Neural progenitor cell (in vitro differentiated cells): ENCODE data around the gene SDHA. TPM values are rescaled to one million over a fixed set of nuclear protein-coding genes. Genes with fewer than 3 reads are reported as not detected.
"Not testable (repeated sequence)": the region's sequence is repeated elsewhere in the genome, so short reads cannot be mapped to it uniquely, and the experiment has no call there.

Experiments used
- DNase-seq: peaks from one replicate; pipeline ENCODE4 v3.0.0-alpha.2; 2016; ENCODE audit warnings: low spot score
- H2AFZ ChIP-seq: fragments of 200-600 bp; sonication (generic); replicated peaks from 2 replicates; pipeline ENCODE4 v1.6.1; 2016; ENCODE audit warnings: antibody characterized with exemption
- H3F3A ChIP-seq: fragments of 200-600 bp; sonication (generic); 2 replicates; pipeline ENCODE4 v1.6.1; 2016; ENCODE audit warnings: antibody characterized with exemption, low read depth
- H3K27ac ChIP-seq: fragments of 200-600 bp; sonication (generic); 2 replicates; pipeline ENCODE4 v1.5.1; 2016; ENCODE audit warnings: mild to moderate bottlenecking
- H3K27me3 ChIP-seq: fragments of 200-600 bp; sonication (generic); 2 replicates; pipeline ENCODE4 v1.6.1; 2016; ENCODE audit warnings: mild to moderate bottlenecking, moderate library complexity
- H3K36me3 ChIP-seq: fragments of 200-600 bp; sonication (generic); 2 replicates; pipeline ENCODE4 v1.5.1; 2016
- H3K4me1 ChIP-seq: fragments of 200-600 bp; sonication (generic); 2 replicates; pipeline ENCODE4 v1.6.1; 2016; ENCODE audit warnings: mixed run types
- H3K4me2 ChIP-seq: fragments of 200-600 bp; sonication (generic); 2 replicates; pipeline ENCODE4 v1.6.1; 2016
- H3K4me3 ChIP-seq: fragments of 200-600 bp; sonication (generic); 2 replicates; pipeline ENCODE4 v1.5.1; 2016
- H3K79me2 ChIP-seq: fragments of 200-600 bp; sonication (generic); 2 replicates; pipeline ENCODE4 v1.6.1; 2016; ENCODE audit warnings: low read depth
- H3K9ac ChIP-seq: fragments of 200-600 bp; sonication (generic); 2 replicates; pipeline ENCODE4 v1.6.1; 2016
- H3K9me3 ChIP-seq: fragments of 200-600 bp; sonication (generic); 2 replicates; pipeline ENCODE4 v1.5.1; 2016; ENCODE audit warnings: low read depth
- H4K20me1 ChIP-seq: fragments of 200-600 bp; sonication (generic); 2 replicates; pipeline ENCODE4 v1.6.1; 2016; ENCODE audit warnings: low read depth
- H3K27ac Mint-ChIP-seq: 3 replicates; pipeline ENCODE4 v1.8.0; 2021; ENCODE audit warnings: mixed read lengths
- H3K27me3 Mint-ChIP-seq: 2 replicates; pipeline ENCODE4 v1.8.0; 2022; ENCODE audit warnings: low read depth, mild to moderate bottlenecking, inconsistent platforms, moderate library complexity, mixed read lengths; ENCODE audit not compliant: insufficient read depth
- H3K36me3 Mint-ChIP-seq: 3 replicates; pipeline ENCODE4 v1.8.0; 2021; ENCODE audit warnings: mixed read lengths
- H3K4me1 Mint-ChIP-seq: 3 replicates; pipeline ENCODE4 v1.8.0; 2021; ENCODE audit warnings: mixed read lengths
- H3K4me3 Mint-ChIP-seq: 3 replicates; pipeline ENCODE4 v1.8.0; 2021; ENCODE audit warnings: mild to moderate bottlenecking, moderate library complexity, mixed read lengths
- H3K9me3 Mint-ChIP-seq: 3 replicates; pipeline ENCODE4 v1.8.0; 2020; ENCODE audit warnings: mixed read lengths
- EZH2 ChIP-seq: fragments of 200-600 bp; sonication (generic); IDR thresholded peaks from 2 replicates; pipeline ENCODE4 v1.6.1; 2017; ENCODE audit warnings: antibody characterized with exemption, mild to moderate bottlenecking, moderate library complexity
- EZH2phosphoT487 ChIP-seq: fragments of 200-600 bp; sonication (generic); IDR thresholded peaks from 2 replicates; pipeline ENCODE4 v1.6.1; 2017; ENCODE audit warnings: antibody characterized with exemption
- total RNA-seq: library from RNA; depleted of rRNA; stranded (reverse); fragments of >200 nt; gene quantifications from 2 replicates; pipeline ENCODE4 v1.2.3, GENCODE V29; 2015; ENCODE audit warnings: low replicate concordance
- TF ChIP-seq, protein P1 (sequence below): fragments of 200-600 bp; sonication (generic); IDR thresholded peaks from 2 replicates; pipeline ENCODE4 v1.5.1; 2017; ENCODE audit warnings: antibody characterized with exemption, mild to moderate bottlenecking

The SDHA gene
- total RNA-seq, 1 donor from 2014 or later, result 47.1 TPM

GRCh38 chr5:206927-207536, 11.1 kb upstream of the SDHA start:
- no peak for DNase-seq
- Histone ChIP-seq H3K27me3 (no peaks in the 10 kb centered on the region), H3K4me2 (no peak overlapping the region), H3K9ac (no peak overlapping the region), H3K4me1 (no peaks in the 10 kb centered on the region), H3K9me3 (no peaks in the 10 kb centered on the region), H3F3A (no peaks in the 10 kb centered on the region), H4K20me1 (peaks cover 47% of the 10 kb centered on the region), H3K27ac (no peak overlapping the region), H3K4me3 (no peak overlapping the region), H2AFZ (no peak overlapping the region), H3K36me3 (no peaks in the 10 kb centered on the region), H3K79me2 (peaks cover 42% of the 10 kb centered on the region)
- no peak overlapping the region for H3K4me3 Mint-ChIP-seq
- no peak for TF ChIP-seq EZH2phosphoT487
- no peak overlapping the region for H3K27ac Mint-ChIP-seq
- peaks cover 24% of the 10 kb centered on the region for H3K4me1 Mint-ChIP-seq
- no peaks in the 10 kb centered on the region for H3K9me3 Mint-ChIP-seq
- H3K27me3 Mint-ChIP-seq, result peaks cover 7% of the 10 kb centered on the region
- H3K36me3 Mint-ChIP-seq, result peaks cover 25% of the 10 kb centered on the region

- H3F3A ChIP-seq, result no peaks in the 10 kb centered on the region
- DNase-seq, result no peak
- peaks cover 24% of the 10 kb centered on the region for H3K36me3 Mint-ChIP-seq
Measured at GRCh38 chr5:207599-207998, 10.5 kb upstream of the SDHA start.

DNA sequence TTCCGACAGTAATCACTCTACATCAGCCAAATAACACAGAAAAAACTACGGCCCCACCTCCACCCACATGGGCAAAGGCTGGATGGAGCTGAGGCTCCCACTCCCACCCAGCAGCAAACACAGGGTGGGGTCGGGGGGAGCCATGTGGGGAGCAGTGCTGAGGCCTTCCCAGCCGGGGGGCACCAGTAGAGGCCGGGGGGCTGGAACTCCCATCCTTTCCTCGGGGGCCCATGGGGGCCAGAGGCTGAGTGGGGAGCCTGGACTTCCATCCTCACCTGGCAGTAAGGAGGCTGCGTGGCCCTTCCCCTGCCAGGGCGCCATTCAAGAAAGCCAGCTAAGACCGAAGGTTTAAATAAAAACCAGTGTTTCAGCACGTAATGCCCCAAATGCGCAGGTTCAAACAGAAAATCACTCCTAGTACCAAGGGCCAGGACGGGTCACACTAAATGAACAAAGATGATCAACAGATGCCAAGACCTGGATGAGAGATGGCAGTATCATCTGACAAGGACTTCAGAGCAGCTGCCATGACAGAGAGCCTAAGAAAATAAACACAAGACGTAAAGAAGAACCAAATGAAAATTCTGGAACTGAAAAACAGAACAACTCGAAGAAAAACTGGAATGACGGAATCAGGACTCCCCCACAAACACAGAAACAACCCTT, 9.5 kb upstream of the SDHA start:
- Histone ChIP-seq H4K20me1 (peaks cover 47% of the 10 kb centered on the region), H3K4me3 (no peak overlapping the region), H3K27ac (no peak overlapping the region), H3K4me2 (no peak overlapping the region), H3K27me3 (no peaks in the 10 kb centered on the region), H2AFZ (no peak overlapping the region), H3F3A (no peaks in the 10 kb centered on the region), H3K36me3 (no peaks in the 10 kb centered on the region), H3K9me3 (no peaks in the 10 kb centered on the region), H3K9ac (no peak overlapping the region), H3K79me2 (peaks cover 46% of the 10 kb centered on the region), H3K4me1 (no peaks in the 10 kb centered on the region)
- Mint-ChIP-seq H3K9me3 (no peaks in the 10 kb centered on the region), H3K4me1 (peaks cover 20% of the 10 kb centered on the region), H3K36me3 (peaks cover 23% of the 10 kb centered on the region), H3K4me3 (no peak overlapping the region), H3K27me3 (peaks cover 2% of the 10 kb centered on the region), H3K27ac (no peak overlapping the region)
- no peak for DNase-seq
- TF ChIP-seq EZH2phosphoT487, result no peak

More at GRCh38 chr5:207599-207998, 10.5 kb upstream of the SDHA start:
- Mint-ChIP-seq H3K4me3 (no peak overlapping the region), H3K27ac (no peak overlapping the region), H3K27me3 (peaks cover 6% of the 10 kb centered on the region), H3K9me3 (no peaks in the 10 kb centered on the region), H3K4me1 (peaks cover 21% of the 10 kb centered on the region)
- no peak overlapping the region for H3K27ac ChIP-seq
- H3K9ac ChIP-seq, result no peak overlapping the region
- H3K4me1 ChIP-seq, result no peaks in the 10 kb centered on the region
- H3K27me3 ChIP-seq, result no peaks in the 10 kb centered on the region
- H4K20me1 ChIP-seq, result peaks cover 43% of the 10 kb centered on the region
- no peak overlapping the region for H3K4me2 ChIP-seq
- no peak overlapping the region for H2AFZ ChIP-seq
- no peaks in the 10 kb centered on the region for H3K36me3 ChIP-seq
- H3K4me3 ChIP-seq, result no peak overlapping the region
- peaks cover 42% of the 10 kb centered on the region for H3K79me2 ChIP-seq
- no peaks in the 10 kb centered on the region for H3K9me3 ChIP-seq
- TF ChIP-seq, protein P1, sequence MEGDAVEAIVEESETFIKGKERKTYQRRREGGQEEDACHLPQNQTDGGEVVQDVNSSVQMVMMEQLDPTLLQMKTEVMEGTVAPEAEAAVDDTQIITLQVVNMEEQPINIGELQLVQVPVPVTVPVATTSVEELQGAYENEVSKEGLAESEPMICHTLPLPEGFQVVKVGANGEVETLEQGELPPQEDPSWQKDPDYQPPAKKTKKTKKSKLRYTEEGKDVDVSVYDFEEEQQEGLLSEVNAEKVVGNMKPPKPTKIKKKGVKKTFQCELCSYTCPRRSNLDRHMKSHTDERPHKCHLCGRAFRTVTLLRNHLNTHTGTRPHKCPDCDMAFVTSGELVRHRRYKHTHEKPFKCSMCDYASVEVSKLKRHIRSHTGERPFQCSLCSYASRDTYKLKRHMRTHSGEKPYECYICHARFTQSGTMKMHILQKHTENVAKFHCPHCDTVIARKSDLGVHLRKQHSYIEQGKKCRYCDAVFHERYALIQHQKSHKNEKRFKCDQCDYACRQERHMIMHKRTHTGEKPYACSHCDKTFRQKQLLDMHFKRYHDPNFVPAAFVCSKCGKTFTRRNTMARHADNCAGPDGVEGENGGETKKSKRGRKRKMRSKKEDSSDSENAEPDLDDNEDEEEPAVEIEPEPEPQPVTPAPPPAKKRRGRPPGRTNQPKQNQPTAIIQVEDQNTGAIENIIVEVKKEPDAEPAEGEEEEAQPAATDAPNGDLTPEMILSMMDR, result no peak
- TF ChIP-seq EZH2 (no peak), EZH2phosphoT487 (no peak)

DNA sequence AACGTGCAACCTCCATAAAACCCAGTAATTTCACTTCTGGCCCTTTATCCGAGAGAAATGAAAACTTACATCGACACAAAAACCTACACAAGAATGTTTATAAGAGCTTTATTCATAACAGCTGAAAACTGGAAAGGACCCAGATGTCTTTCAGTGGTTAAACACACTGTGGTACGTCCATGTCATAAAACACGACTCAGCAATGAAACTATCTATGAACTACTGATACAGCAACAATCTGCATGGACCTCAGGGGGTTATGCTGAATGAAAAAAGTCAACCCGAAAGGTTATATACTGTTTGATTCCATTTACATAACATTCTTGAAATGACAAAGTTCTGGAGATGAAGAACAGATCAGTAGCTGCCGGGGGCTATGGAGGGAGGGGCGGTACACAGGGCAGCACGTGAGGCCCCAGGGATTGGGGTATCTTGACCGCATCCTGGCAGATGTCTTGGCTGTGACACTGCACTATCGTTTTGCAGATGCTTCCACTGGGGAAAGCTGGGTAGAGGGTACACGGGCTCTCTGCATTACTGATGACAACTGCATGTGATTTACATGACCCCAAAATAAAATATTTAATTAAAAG, 4.2 kb upstream of the SDHA start:
- Mint-ChIP-seq H3K4me3 (no peak overlapping the region), H3K27me3 (peaks cover 6% of the 10 kb centered on the region)
- TF ChIP-seq, protein P1, result no peak
- no peak for TF ChIP-seq EZH2phosphoT487
- TF ChIP-seq EZH2, result no peak

DNA sequence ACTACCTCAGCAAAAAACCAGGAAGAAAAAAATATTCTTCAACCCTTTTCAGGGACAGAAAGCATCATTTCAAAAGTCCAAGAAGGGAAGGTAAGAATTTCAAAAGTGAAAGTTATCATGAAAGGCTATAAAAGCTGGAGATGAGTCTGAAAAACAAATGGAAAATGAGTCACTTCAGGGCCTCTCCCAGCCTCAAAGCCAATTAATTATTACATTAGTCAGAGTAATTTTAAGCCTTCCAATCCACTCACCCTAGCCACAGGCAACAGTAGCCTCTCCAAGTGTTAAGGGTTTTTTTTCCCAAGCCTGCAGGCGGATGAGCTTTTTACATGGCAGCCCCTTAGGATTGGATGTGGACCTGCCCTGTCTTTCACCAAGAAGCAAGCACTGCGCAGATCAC, 2.9 kb upstream of the SDHA start:
- H3K4me3 Mint-ChIP-seq, H3K4me3 ChIP-seq, H3K27me3 Mint-ChIP-seq, H2AFZ ChIP-seq, H3K9me3 Mint-ChIP-seq, H3K27ac Mint-ChIP-seq, DNase-seq, H3F3A ChIP-seq, H3K4me2 ChIP-seq, H3K27me3 ChIP-seq, H3K9me3 ChIP-seq, H3K36me3 ChIP-seq, H3K27ac ChIP-seq, H3K9ac ChIP-seq: not testable (repeated sequence)
- Mint-ChIP-seq H3K36me3 (peaks cover 11% of the 10 kb centered on the region), H3K4me1 (peaks cover 30% of the 10 kb centered on the region)
- Histone ChIP-seq H3K79me2 (peaks cover 54% of the 10 kb centered on the region), H4K20me1 (peaks cover 26% of the 10 kb centered on the region), H3K4me1 (peaks cover 16% of the 10 kb centered on the region)

More for the DNA sequence above, 4.2 kb upstream of the SDHA start:
- H3K9ac ChIP-seq, result no peak overlapping the region
- Mint-ChIP-seq H3K27ac (no peak overlapping the region), H3K36me3 (peaks cover 11% of the 10 kb centered on the region), H3K9me3 (no peaks in the 10 kb centered on the region), H3K4me1 (peaks cover 27% of the 10 kb centered on the region)
- peaks cover 21% of the 10 kb centered on the region for H4K20me1 ChIP-seq
- H3K36me3 ChIP-seq, result no peaks in the 10 kb centered on the region
- H3K4me2 ChIP-seq, result no peak overlapping the region
- DNase-seq, result no peak
- no peaks in the 10 kb centered on the region for H3K9me3 ChIP-seq
- no peaks in the 10 kb centered on the region for H3F3A ChIP-seq
- H3K27me3 ChIP-seq, result no peaks in the 10 kb centered on the region
- H3K4me1 ChIP-seq, result peaks cover 5% of the 10 kb centered on the region
- peaks cover 49% of the 10 kb centered on the region for H3K79me2 ChIP-seq
- no peak overlapping the region for H2AFZ ChIP-seq
- no peak overlapping the region for H3K27ac ChIP-seq
- H3K4me3 ChIP-seq, result no peak overlapping the region

DNA sequence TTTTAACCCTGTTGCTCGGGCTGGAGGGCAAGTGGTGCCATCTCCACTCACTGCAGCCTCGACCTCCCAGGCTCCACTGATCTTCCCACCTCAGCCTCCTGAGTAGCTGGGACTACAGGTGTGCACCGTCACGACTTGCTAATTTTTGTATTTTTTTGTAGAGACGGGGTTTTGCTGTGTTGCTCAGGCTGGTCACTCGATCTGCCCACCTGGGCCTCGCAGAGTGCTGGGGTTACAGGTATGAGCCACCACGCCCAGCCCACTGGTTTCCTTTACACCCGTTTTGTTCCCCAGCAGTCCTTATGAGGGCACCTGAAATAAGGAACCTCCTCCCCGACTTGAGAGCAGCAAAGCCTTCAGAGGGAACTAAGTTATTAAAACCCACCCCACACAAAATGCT, 2.0 kb upstream of the SDHA start:
- not testable (repeated sequence) for H3K27me3 Mint-ChIP-seq, H3K27me3 ChIP-seq, H2AFZ ChIP-seq, H3K4me3 Mint-ChIP-seq, H3K4me2 ChIP-seq, DNase-seq, H3F3A ChIP-seq, H3K9me3 Mint-ChIP-seq, H3K36me3 ChIP-seq, H3K4me3 ChIP-seq, H3K27ac Mint-ChIP-seq, H3K9me3 ChIP-seq, H3K9ac ChIP-seq, H3K27ac ChIP-seq
- Mint-ChIP-seq H3K4me1 (peaks cover 33% of the 10 kb centered on the region), H3K36me3 (peaks cover 11% of the 10 kb centered on the region)
- peaks cover 60% of the 10 kb centered on the region for H3K79me2 ChIP-seq
- peaks cover 16% of the 10 kb centered on the region for H3K4me1 ChIP-seq
- H4K20me1 ChIP-seq, result peaks cover 32% of the 10 kb centered on the region
